Thyroid gland (tissue), 4 donors: Measurements from ENCODE around the gene PRKCA. TPM values are rescaled to one million over a fixed set of nuclear protein-coding genes. Genes with fewer than 3 reads are reported as not detected.

ENCODE experiments used
- DNase-seq, 2 donors: peaks; one replicate each; pipeline ENCODE4 v3.0.0-alpha.2; 2019
- H3K27ac ChIP-seq, 3 donors: fragments of 200-600 bp; sonication (generic); 1 replicate in 2 of 3; 2 replicates in 1 of 3; pipeline ENCODE4 v1.5.1; 2016 to 2019; ENCODE audit warnings: mild to moderate bottlenecking in 1 of 3, moderate library complexity in 1 of 3
- H3K27me3 ChIP-seq: fragments of 200-600 bp; sonication (generic); one replicate; pipeline ENCODE4 v1.5.1; 2019
- H3K36me3 ChIP-seq, 2 donors: fragments of 200-600 bp; sonication (generic); one replicate each; pipeline ENCODE4 v1.5.1; 2016 to 2019
- H3K4me1 ChIP-seq, 2 donors: fragments of 200-600 bp; sonication (generic); one replicate each; pipeline ENCODE4 v1.5.1; 2017 to 2019
- H3K4me3 ChIP-seq, 3 donors: fragments of 200-600 bp; sonication (generic); replicated peaks in 1 of 3; 1 replicate in 2 of 3; 2 replicates in 1 of 3; pipeline ENCODE4 v1.5.1; 2016; ENCODE audit warnings: mild to moderate bottlenecking in 1 of 3
- H3K9me3 ChIP-seq: fragments of 200-600 bp; sonication (generic); one replicate; pipeline ENCODE4 v1.5.1; 2017
- CTCF ChIP-seq, 6 experiments: fragments of 200-600 bp in 3 of 6; fragments of 450-650 bp in 3 of 6; sonication (generic) in 3 of 6; IDR thresholded peaks; one replicate each; pipeline ENCODE4 v1.5.1; 2016 to 2019; ENCODE audit warnings: antibody characterized with exemption in 6 of 6, mild to moderate bottlenecking in 2 of 6, inconsistent platforms in 1 of 6, moderate library complexity in 1 of 6
- POLR2A ChIP-seq, 2 donors: fragments of 450-650 bp; IDR thresholded peaks; one replicate each; pipeline ENCODE4 v1.6.1; 2017; ENCODE audit warnings: antibody characterized with exemption in 2 of 2, mild to moderate bottlenecking in 2 of 2, moderate library complexity in 1 of 2
- WGBS, 2 donors: methylation state at CpG; one replicate each; pipeline ENCODE4 v1.1.5; 2017; 5-methylcytosine and 5-hydroxymethylcytosine counted together
- intact Hi-C: fragments of 100-400 bp; cut with DNase I; formaldehyde crosslinking; loops from one replicate; pipeline ENCODE4 v1.15.1; 2023
- total RNA-seq, 4 donors: library from RNA; depleted of rRNA; stranded (reverse); fragments of >200 nt; gene quantifications; one replicate each; pipeline ENCODE4 v1.2.3, GENCODE V29; 2016

The PRKCA gene
- total RNA-seq, 4 donors from 2014 or later, result 6.7 to 24.2 (median 15.3) TPM

- 95 to 98% methylated on average over 1 of the region's 1 CpG for WGBS, 2 donors
- TF ChIP-seq CTCF (IDR thresholded peaks at IDR 0.05), result no peak
- no peak for TF ChIP-seq POLR2A (IDR thresholded peaks at IDR 0.05)
- intact Hi-C loops, result no loop called here
These were observed 399.9 kb downstream of the PRKCA start for GRCh38 chr17:66702106-66702936.

GRCh38 chr17:66704858-66705520 lies 402.6 kb downstream of the PRKCA start:
- Histone ChIP-seq H3K36me3 (no peaks in the 10 kb centered on the region), H3K4me3 (no peak overlapping the region), H3K9me3 (no peaks in the 10 kb centered on the region), H3K4me1 (no peaks in the 10 kb centered on the region), H3K27me3 (no peaks in the 10 kb centered on the region), H3K27ac (no peak overlapping the region)
- DNase-seq, result no peak
- 63 to 78% methylated on average over 2 of the region's 2 CpGs for WGBS, 2 donors
- intact Hi-C loops, result no loop called here
- TF ChIP-seq CTCF (IDR thresholded peaks at IDR 0.05) (no peak), POLR2A (IDR thresholded peaks at IDR 0.05) (no peak)

More at GRCh38 chr17:66702106-66702936, 399.9 kb downstream of the PRKCA start:
- Histone ChIP-seq H3K4me3 (no peak overlapping the region), H3K9me3 (no peaks in the 10 kb centered on the region), H3K4me1 (no peaks in the 10 kb centered on the region), H3K36me3 (no peaks in the 10 kb centered on the region), H3K27ac (no peak overlapping the region), H3K27me3 (no peaks in the 10 kb centered on the region)
- no peak for DNase-seq

GRCh38 chr17:66706851-66707450 lies 404.5 kb downstream of the PRKCA start:
- DNase-seq, result no peak
- H3K36me3 ChIP-seq, result no peaks in the 10 kb centered on the region
- 98 to 100% methylated on average over 1 of the region's 1 CpG for WGBS, 2 donors

GRCh38 chr17:66711401-66711800 lies 409.0 kb downstream of the PRKCA start:
- Histone ChIP-seq H3K4me3 (no peak overlapping the region), H3K27me3 (no peaks in the 10 kb centered on the region), H3K36me3 (no peaks in the 10 kb centered on the region), H3K4me1 (peaks cover 0 to 8% of the 10 kb centered on the region in 2 donors), H3K9me3 (no peaks in the 10 kb centered on the region), H3K27ac (peak overlapping the region in 2 of 3 donors; percentile 17 to 27)
- intact Hi-C loops, result loop anchor here (5.0 kb wide), 1 partner anchor 196 kb away; no protein-coding TSS in a partner anchor
- DNase-seq, result no peak
- TF ChIP-seq CTCF (IDR thresholded peaks at IDR 0.05), result no peak
- no peak for TF ChIP-seq POLR2A (IDR thresholded peaks at IDR 0.05)
- WGBS, 2 donors, result 68 to 69% methylated on average over 8 of the region's 8 CpGs

More at GRCh38 chr17:66706851-66707450, 404.5 kb downstream of the PRKCA start:
- Histone ChIP-seq H3K4me1 (peaks cover 0 to 5% of the 10 kb centered on the region in 2 donors), H3K27me3 (no peaks in the 10 kb centered on the region), H3K4me3 (no peak overlapping the region), H3K9me3 (no peaks in the 10 kb centered on the region), H3K27ac (no peak overlapping the region)
- TF ChIP-seq POLR2A (IDR thresholded peaks at IDR 0.05), result no peak
- TF ChIP-seq CTCF (IDR thresholded peaks at IDR 0.05), result no peak
- intact Hi-C loops, result no loop called here
